ENCODE results near the gene PPP2R5C. TPM values are rescaled to one million over a fixed set of nuclear protein-coding genes. Genes with fewer than 3 reads are reported as not detected.

The PPP2R5C gene
- total RNA-seq, 1 donor from 2014 or later = 60.3 TPM

GRCh38 chr14:101884089-101884933, 122.8 kb downstream of the PPP2R5C start:
- DNase-seq (ENCODE audit: low read depth in 2 of 2) = no peak

- DNase-seq (ENCODE audit: low read depth in 2 of 2) = no peak
Observed at GRCh38 chr14:101884934-101885576, 123.5 kb downstream of the PPP2R5C start.

- no peak for DNase-seq (ENCODE audit: low read depth in 2 of 2)
Observed at GRCh38 chr14:101887219-101887618, 125.7 kb downstream of the PPP2R5C start.

- DNase-seq (ENCODE audit: low read depth in 2 of 2) = no peak
Observed at GRCh38 chr14:101888182-101888581, 126.7 kb downstream of the PPP2R5C start.

GRCh38 chr14:101889366-101889765, 127.9 kb downstream of the PPP2R5C start:
- no peak for DNase-seq (ENCODE audit: low read depth in 2 of 2)

GRCh38 chr14:101889898-101890297, 128.4 kb downstream of the PPP2R5C start:
- peak in 1 of 2 donors; percentile 26 for DNase-seq (ENCODE audit: low read depth in 2 of 2)

GRCh38 chr14:101891471-101891870, 130.0 kb downstream of the PPP2R5C start:
- no peak for DNase-seq (ENCODE audit: low read depth in 2 of 2)

- DNase-seq (ENCODE audit: low read depth in 2 of 2) = no peak
Observed at GRCh38 chr14:101893759-101894158, 132.2 kb downstream of the PPP2R5C start.

GRCh38 chr14:101894365-101895081, 133.0 kb downstream of the PPP2R5C start:
- no peak for DNase-seq (ENCODE audit: low read depth in 2 of 2)

- no peak for DNase-seq (ENCODE audit: low read depth in 2 of 2)
Observed at GRCh38 chr14:101895256-101895655, 133.7 kb downstream of the PPP2R5C start.

GRCh38 chr14:101897326-101897725, 135.8 kb downstream of the PPP2R5C start:
- DNase-seq (ENCODE audit: low read depth in 2 of 2) = no peak

- no peak for DNase-seq (ENCODE audit: low read depth in 2 of 2)
Observed at GRCh38 chr14:101898416-101898815, 136.9 kb downstream of the PPP2R5C start.

GRCh38 chr14:101899263-101899662, 137.8 kb downstream of the PPP2R5C start:
- DNase-seq (ENCODE audit: low read depth in 2 of 2) = no peak

- no peak for DNase-seq (ENCODE audit: low read depth in 2 of 2)
Observed at GRCh38 chr14:101900253-101900652, 138.7 kb downstream of the PPP2R5C start.

- DNase-seq (ENCODE audit: low read depth in 2 of 2) = no peak
Observed at GRCh38 chr14:101903111-101903561, 141.6 kb downstream of the PPP2R5C start.

- no peak for DNase-seq (ENCODE audit: low read depth in 2 of 2)
Observed at GRCh38 chr14:101905614-101906013, 144.1 kb downstream of the PPP2R5C start.

GRCh38 chr14:101906645-101907044, 145.1 kb downstream of the PPP2R5C start:
- DNase-seq (ENCODE audit: low read depth in 2 of 2) = no peak

- DNase-seq (ENCODE audit: low read depth in 2 of 2) = no peak
Observed at GRCh38 chr14:101907619-101908018, 146.1 kb downstream of the PPP2R5C start.

GRCh38 chr14:101908795-101909194, 147.3 kb downstream of the PPP2R5C start:
- DNase-seq (ENCODE audit: low read depth in 2 of 2) = no peak

- DNase-seq (ENCODE audit: low read depth in 2 of 2) = no peak
Observed at GRCh38 chr14:101909371-101910096, 148.0 kb downstream of the PPP2R5C start.

- no peak for DNase-seq (ENCODE audit: low read depth in 2 of 2)
Observed at GRCh38 chr14:101912841-101913240, 151.3 kb downstream of the PPP2R5C start.
